Measurements from ENCODE around the gene SOX2. TPM values are rescaled to one million over a fixed set of nuclear protein-coding genes. Genes with fewer than 3 reads are reported as not detected.

The SOX2 gene
- total and polyA plus RNA-seq, 2 donors (not counting 1 experiment from before 2014, with no cell fraction given), result not detected

DNA sequence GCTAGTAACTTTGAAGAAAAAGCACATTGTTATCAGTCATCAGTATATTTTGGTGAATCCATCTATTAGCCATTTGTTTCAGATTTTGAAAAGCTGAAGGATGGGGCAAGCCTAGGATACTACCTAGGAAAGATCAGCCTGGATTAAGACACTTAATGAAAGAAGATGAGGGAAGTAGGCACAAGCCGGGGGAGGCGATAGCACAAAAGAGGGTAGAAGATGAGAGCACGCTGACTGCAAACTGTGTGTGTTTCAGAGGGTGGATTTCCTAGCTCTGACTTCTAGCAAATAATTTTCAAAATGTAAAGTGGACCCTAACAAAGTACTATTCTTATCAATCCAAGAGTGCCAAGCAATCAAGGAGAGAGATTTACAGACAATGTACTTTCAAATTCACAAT lies 22.2 kb upstream of the SOX2 start:
- Histone ChIP-seq H3K4me3 (ENCODE audit: control extremely low read depth in 1 of 5, extremely low read depth in 1 of 5, insufficient read depth in 1 of 5, low read depth in 2 of 5, low read length in 4 of 5) (no peak overlapping the region), H3K9me3 (ENCODE audit: control extremely low read depth in 1 of 3, control insufficient read depth in 2 of 3, insufficient read depth in 1 of 3, low read length in 2 of 3) (peaks cover 0 to 1% (median 0%) of the 10 kb centered on the region in 3 donors), H3K9ac (ENCODE audit: low read length) (no peak overlapping the region), H4K20me1 (ENCODE audit: control insufficient read depth, insufficient read depth, low read length, poor library complexity, severe bottlenecking) (no peaks in the 10 kb centered on the region), H2AFZ (ENCODE audit: insufficient read depth, low read depth, low read length, poor library complexity, severe bottlenecking) (no peak overlapping the region), H3K27ac (ENCODE audit: low read length in 2 of 2) (no peak overlapping the region), H3K79me2 (ENCODE audit: control insufficient read depth, insufficient read depth, low read length) (no peaks in the 10 kb centered on the region), H3K36me3 (replicated peaks in 1 of 2; ENCODE audit: control extremely low read depth in 1 of 2, control insufficient read depth in 1 of 2, extremely low read depth in 1 of 2, insufficient read depth in 2 of 2, low read length in 1 of 2) (no peaks in the 10 kb centered on the region), H3K4me1 (ENCODE audit: control insufficient read depth in 2 of 2, insufficient read depth in 2 of 2, low read length in 2 of 2) (no peaks in the 10 kb centered on the region), H3K27me3 (replicated peaks in 1 of 4; ENCODE audit: control extremely low read depth in 1 of 4, control insufficient read depth in 3 of 4, insufficient read depth in 4 of 4, low read length in 3 of 4) (peaks cover 0 to 6% (median 2%) of the 10 kb centered on the region in 4 experiments), H3K4me2 (replicated peaks; ENCODE audit: low read depth, low read length, poor library complexity, severe bottlenecking) (no peak overlapping the region)
- intact Hi-C loops (cut with micrococcal nuclease), result no loop called here
- Mint-ChIP-seq H3K4me1 (no peaks in the 10 kb centered on the region), H3K9me3 (ENCODE audit: insufficient read depth) (no peaks in the 10 kb centered on the region), H3K27ac (no peak overlapping the region), H3K4me3 (no peak overlapping the region), H3K27me3 (peaks cover 26% of the 10 kb centered on the region)
- DNase-seq (no peak), ATAC-seq (ENCODE audit: low read depth) (no peak)
- ChIA-PET POLR2A (no interaction called here), CTCF (interaction anchor here (1.1 kb wide), 1 partner anchor 11 kb away, joined by 4 read pairs; no protein-coding TSS in a partner anchor)
- no peak for TF ChIP-seq EZH2 (IDR thresholded peaks at IDR 0.05; ENCODE audit: borderline replicate concordance, insufficient read depth, low read depth, low read length, poor library complexity, severe bottlenecking)
- TF ChIP-seq, protein P1, sequence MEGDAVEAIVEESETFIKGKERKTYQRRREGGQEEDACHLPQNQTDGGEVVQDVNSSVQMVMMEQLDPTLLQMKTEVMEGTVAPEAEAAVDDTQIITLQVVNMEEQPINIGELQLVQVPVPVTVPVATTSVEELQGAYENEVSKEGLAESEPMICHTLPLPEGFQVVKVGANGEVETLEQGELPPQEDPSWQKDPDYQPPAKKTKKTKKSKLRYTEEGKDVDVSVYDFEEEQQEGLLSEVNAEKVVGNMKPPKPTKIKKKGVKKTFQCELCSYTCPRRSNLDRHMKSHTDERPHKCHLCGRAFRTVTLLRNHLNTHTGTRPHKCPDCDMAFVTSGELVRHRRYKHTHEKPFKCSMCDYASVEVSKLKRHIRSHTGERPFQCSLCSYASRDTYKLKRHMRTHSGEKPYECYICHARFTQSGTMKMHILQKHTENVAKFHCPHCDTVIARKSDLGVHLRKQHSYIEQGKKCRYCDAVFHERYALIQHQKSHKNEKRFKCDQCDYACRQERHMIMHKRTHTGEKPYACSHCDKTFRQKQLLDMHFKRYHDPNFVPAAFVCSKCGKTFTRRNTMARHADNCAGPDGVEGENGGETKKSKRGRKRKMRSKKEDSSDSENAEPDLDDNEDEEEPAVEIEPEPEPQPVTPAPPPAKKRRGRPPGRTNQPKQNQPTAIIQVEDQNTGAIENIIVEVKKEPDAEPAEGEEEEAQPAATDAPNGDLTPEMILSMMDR (IDR thresholded peaks at IDR 0.05), result no peak
- WGBS (ENCODE audit: insufficient coverage), result no CpG with 5 or more reads among the region's 3 CpGs

DNA sequence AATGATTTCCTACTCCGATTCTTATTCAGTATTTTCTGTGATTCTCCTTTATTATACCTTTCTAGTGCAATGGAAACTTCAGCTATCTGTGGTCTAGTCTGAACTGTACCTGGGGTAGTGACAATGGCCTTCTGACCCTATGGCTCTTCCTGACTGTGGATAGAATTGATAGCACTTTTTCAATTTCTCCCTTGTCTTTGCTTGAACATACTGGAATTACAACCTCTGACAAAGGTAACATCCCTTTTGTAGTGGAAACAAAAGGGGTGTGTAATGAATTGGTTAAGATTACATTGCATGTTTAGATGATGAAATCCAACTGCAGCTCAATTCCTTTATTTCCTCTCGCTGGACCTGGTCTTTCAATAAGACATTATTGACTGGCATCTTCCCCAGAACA lies 21.0 kb upstream of the SOX2 start:
- ATAC-seq (ENCODE audit: low read depth) (no peak), DNase-seq (no peak)
- intact Hi-C loops (cut with micrococcal nuclease), result loop anchor here (5.0 kb wide), 1 partner anchor 37 kb away; no protein-coding TSS in a partner anchor
- no peak overlapping the region for H3K27ac ChIP-seq (ENCODE audit: low read length in 2 of 2)
- no peaks in the 10 kb centered on the region for H3K79me2 ChIP-seq (ENCODE audit: control insufficient read depth, insufficient read depth, low read length)
- no peaks in the 10 kb centered on the region for H4K20me1 ChIP-seq (ENCODE audit: control insufficient read depth, insufficient read depth, low read length, poor library complexity, severe bottlenecking)
- H3K9me3 Mint-ChIP-seq (ENCODE audit: insufficient read depth), result no peaks in the 10 kb centered on the region
- no peak overlapping the region for H3K4me3 Mint-ChIP-seq
- ChIA-PET POLR2A (no interaction called here), CTCF (interaction anchor here (0.7 kb wide), 1 partner anchor 18 kb away, joined by 3 read pairs; no protein-coding TSS in a partner anchor)
- no peak overlapping the region for H3K4me2 ChIP-seq (replicated peaks; ENCODE audit: low read depth, low read length, poor library complexity, severe bottlenecking)
- peaks cover 0 to 13% (median 8%) of the 10 kb centered on the region in 4 experiments for H3K27me3 ChIP-seq (replicated peaks in 1 of 4; ENCODE audit: control extremely low read depth in 1 of 4, control insufficient read depth in 3 of 4, insufficient read depth in 4 of 4, low read length in 3 of 4)
- no peak overlapping the region for H2AFZ ChIP-seq (ENCODE audit: insufficient read depth, low read depth, low read length, poor library complexity, severe bottlenecking)
- no peak overlapping the region for H3K9ac ChIP-seq (ENCODE audit: low read length)
- peaks cover 5% of the 10 kb centered on the region for H3K4me1 Mint-ChIP-seq
- WGBS (ENCODE audit: insufficient coverage), result no CpG with 5 or more reads among the region's 2 CpGs
- H3K4me1 ChIP-seq (ENCODE audit: control insufficient read depth in 2 of 2, insufficient read depth in 2 of 2, low read length in 2 of 2), result peaks cover 3 to 5% of the 10 kb centered on the region in 2 donors
- no peak overlapping the region for H3K27ac Mint-ChIP-seq
- no peaks in the 10 kb centered on the region for H3K36me3 ChIP-seq (replicated peaks in 1 of 2; ENCODE audit: control extremely low read depth in 1 of 2, control insufficient read depth in 1 of 2, extremely low read depth in 1 of 2, insufficient read depth in 2 of 2, low read length in 1 of 2)
- TF ChIP-seq, protein P1 (IDR thresholded peaks at IDR 0.05), result no peak
- no peak for TF ChIP-seq EZH2 (IDR thresholded peaks at IDR 0.05; ENCODE audit: borderline replicate concordance, insufficient read depth, low read depth, low read length, poor library complexity, severe bottlenecking)
- H3K4me3 ChIP-seq (ENCODE audit: control extremely low read depth in 1 of 5, extremely low read depth in 1 of 5, insufficient read depth in 1 of 5, low read depth in 2 of 5, low read length in 4 of 5), result no peak overlapping the region
- H3K27me3 Mint-ChIP-seq, result peaks cover 29% of the 10 kb centered on the region
- peaks cover 0 to 9% (median 1%) of the 10 kb centered on the region in 3 donors for H3K9me3 ChIP-seq (ENCODE audit: control extremely low read depth in 1 of 3, control insufficient read depth in 2 of 3, insufficient read depth in 1 of 3, low read length in 2 of 3)

Measured in B cell (primary cell).